SK-N-SH (cell line): ENCODE data around the gene ITGA8. TPM values are rescaled to one million over a fixed set of nuclear protein-coding genes. Genes with fewer than 3 reads are reported as not detected.

Source experiments
- CTCF ChIA-PET: fragments of 300-600, 350-600 bp; formaldehyde crosslinking; extraction: SDS; loops from one replicate; lab custom pipeline; 2021; lab: Yijun Ruan, JAX
- POLR2A ChIA-PET: fragments of 350-600 bp; sonication (Branson Sonifier 250); formaldehyde crosslinking; extraction: SDS; loops from one replicate; lab custom pipeline; 2020; ENCODE audit warnings: antibody characterized with exemption, inconsistent platforms; lab: Yijun Ruan, JAX
- DNase-seq: peaks from one replicate; pipeline ENCODE4 v3.0.0; 2012
- H2AFZ ChIP-seq: fragments of 200-600 bp; sonication (generic); 2 replicates; pipeline ENCODE4 v1.8.1; 2016; ENCODE audit warnings: antibody characterized with exemption, mild to moderate bottlenecking, low read depth
- H3F3A ChIP-seq: fragments of 200-600 bp; sonication (generic); replicated peaks from 2 replicates; pipeline ENCODE3; 2016; ENCODE audit warnings: antibody characterized with exemption, mild to moderate bottlenecking; ENCODE audit not compliant: insufficient read depth
- H3K27ac ChIP-seq, 2 experiments: fragments of 200-500 bp in 1 of 2; fragments of 200-600 bp in 1 of 2; sonication (Bioruptor generic) in 1 of 2; sonication (generic), shearing (Covaris generic) in 1 of 2; 2 replicates each; pipeline versions ENCODE4 v1.5.1 to v1.6.1; 2014 to 2016; ENCODE audit warnings: low read depth in 2 of 2, inconsistent platforms in 1 of 2, low read length in 1 of 2, mild to moderate bottlenecking in 1 of 2, mixed read lengths in 1 of 2
- H3K27me3 ChIP-seq: fragments of 200-600 bp; sonication (generic), shearing (Covaris generic); 2 replicates; pipeline ENCODE4 v1.6.1; 2016; ENCODE audit warnings: mixed run types; ENCODE audit not compliant: insufficient read depth
- H3K36me3 ChIP-seq, 2 experiments: fragments of 200-500 bp in 1 of 2; fragments of 200-600 bp in 1 of 2; sonication (Bioruptor generic) in 1 of 2; sonication (generic) in 1 of 2; replicated peaks in 1 of 2; 2 replicates each; pipeline versions ENCODE3 to v1.5.1; 2014 to 2016; ENCODE audit warnings: low read length in 1 of 2, mild to moderate bottlenecking in 1 of 2; ENCODE audit not compliant: insufficient read depth in 2 of 2, control insufficient read depth in 1 of 2
- H3K4me1 ChIP-seq, 2 experiments: fragments of 200-500 bp in 1 of 2; fragments of 200-600 bp in 1 of 2; sonication (Bioruptor generic) in 1 of 2; sonication (generic), shearing (Covaris generic) in 1 of 2; 2 replicates each; pipeline versions ENCODE4 v1.5.1 to v1.6.1; 2014 to 2016; ENCODE audit warnings: low read depth in 1 of 2, low read length in 1 of 2, mixed run types in 1 of 2; ENCODE audit not compliant: insufficient read depth in 2 of 2, control insufficient read depth in 1 of 2
- H3K4me2 ChIP-seq: fragments of 200-600 bp; sonication (generic), shearing (Covaris generic); 2 replicates; pipeline ENCODE4 v1.6.1; 2017; ENCODE audit warnings: mixed run types
- H3K4me3 ChIP-seq, 2 experiments: fragments of 200-500 bp in 1 of 2; fragments of 200-600 bp in 1 of 2; sonication (Bioruptor generic) in 1 of 2; sonication (generic), shearing (Covaris generic) in 1 of 2; 2 replicates each; pipeline versions ENCODE4 v1.5.1 to v1.8.1; 2014 to 2016; ENCODE audit warnings: low read depth in 2 of 2, inconsistent platforms in 1 of 2, low read length in 1 of 2, mild to moderate bottlenecking in 1 of 2, mixed read lengths in 1 of 2, moderate library complexity in 1 of 2
- H3K79me2 ChIP-seq: fragments of 200-600 bp; sonication (generic); 2 replicates; pipeline ENCODE4 v1.8.1; 2017; ENCODE audit warnings: mild to moderate bottlenecking; ENCODE audit not compliant: insufficient read depth
- H3K9ac ChIP-seq: fragments of 200-600 bp; sonication (generic); 2 replicates; pipeline ENCODE4 v1.6.1; 2017; ENCODE audit warnings: mixed run types
- H3K9me2 ChIP-seq: fragments of 200-600 bp; sonication (generic); 2 replicates; pipeline ENCODE4 v1.6.1; 2017; ENCODE audit warnings: mixed run types
- H3K9me3 ChIP-seq: fragments of 200-600 bp; sonication (generic); 2 replicates; pipeline ENCODE4 v1.6.1; 2017; ENCODE audit warnings: mixed run types, mild to moderate bottlenecking, moderate library complexity
- H4K20me1 ChIP-seq: fragments of 200-600 bp; sonication (generic); 2 replicates; pipeline ENCODE4 v1.6.1; 2017; ENCODE audit warnings: mild to moderate bottlenecking, mixed run types; ENCODE audit not compliant: insufficient read depth
- ELF1 ChIP-seq: IDR thresholded peaks from 2 replicates; pipeline ENCODE4 v1.4.0; 2012
- EP300 ChIP-seq, 2 experiments: IDR thresholded peaks; 2 replicates each; pipeline versions ENCODE4 v1.4.0 to v1.6.1; 2012; ENCODE audit warnings: borderline replicate concordance in 1 of 2, low read depth in 1 of 2, low read length in 1 of 2
- FOXJ3 ChIP-seq: sonication (generic); formaldehyde crosslinking; IDR thresholded peaks from 2 replicates; pipeline ENCODE4 v1.5.1; 2020; ENCODE audit warnings: mild to moderate bottlenecking, missing genetic modification reagents
- GABPA ChIP-seq: IDR thresholded peaks from 2 replicates; pipeline ENCODE4 v1.4.0; 2012; ENCODE audit warnings: low read depth, mild to moderate bottlenecking
- GATA2 ChIP-seq: sonication (generic); formaldehyde crosslinking; IDR thresholded peaks from 2 replicates; pipeline ENCODE4 v1.5.0; 2020; ENCODE audit warnings: mild to moderate bottlenecking, missing genetic modification reagents
- IRF3 ChIP-seq: fragments of 150-350 bp; IDR thresholded peaks from 2 replicates; pipeline ENCODE4 v1.6.1; 2016; ENCODE audit warnings: mild to moderate bottlenecking, low read depth, low read length
- MAX ChIP-seq: IDR thresholded peaks from 2 replicates; pipeline ENCODE4 v1.4.0; 2012; ENCODE audit warnings: low read depth
- MXI1 ChIP-seq: IDR thresholded peaks from 2 replicates; pipeline ENCODE4 v1.6.1; 2012; ENCODE audit warnings: mild to moderate bottlenecking, low read depth, low read length, improper control_type of control experiment
- NRF1 ChIP-seq: IDR thresholded peaks from 2 replicates; pipeline ENCODE4 v1.6.1; 2012; ENCODE audit warnings: low read depth, mild to moderate bottlenecking, low read length
- POLR2AphosphoS5 ChIP-seq: IDR thresholded peaks from 2 replicates; pipeline ENCODE4 v1.6.1; 2012; ENCODE audit warnings: low read depth, low read length
- RCOR1 ChIP-seq: fragments of 150-350 bp; IDR thresholded peaks from 2 replicates; pipeline ENCODE4 v1.6.1; 2017; ENCODE audit warnings: antibody characterized with exemption, low read length
- REST ChIP-seq: IDR thresholded peaks from 2 replicates; pipeline ENCODE4 v1.6.1; 2012; ENCODE audit warnings: mild to moderate bottlenecking, low read depth, low read length, moderate library complexity
- RXRA ChIP-seq: IDR thresholded peaks from 2 replicates; pipeline ENCODE4 v1.4.0; 2012; ENCODE audit warnings: low read depth, mild to moderate bottlenecking, borderline replicate concordance
- SIN3A ChIP-seq: IDR thresholded peaks from 2 replicates; pipeline ENCODE4 v1.6.1; 2012; ENCODE audit warnings: low read depth, mild to moderate bottlenecking, low read length, moderate library complexity, borderline replicate concordance
- SMC3 ChIP-seq: IDR thresholded peaks from 2 replicates; pipeline ENCODE4 v1.6.1; 2012; ENCODE audit warnings: low read depth, low read length, improper control_type of control experiment
- TCF12 ChIP-seq: IDR thresholded peaks from 2 replicates; pipeline ENCODE4 v1.4.0; 2012
- TEAD4 ChIP-seq: IDR thresholded peaks from 2 replicates; pipeline ENCODE4 v1.4.0; 2012; ENCODE audit warnings: mild to moderate bottlenecking, borderline replicate concordance; ENCODE audit not compliant: insufficient read depth
- USF1 ChIP-seq: IDR thresholded peaks from 2 replicates; pipeline ENCODE4 v1.4.0; 2012; ENCODE audit warnings: low read depth, borderline replicate concordance
- USF2 ChIP-seq: fragments of 150-350 bp; IDR thresholded peaks from 2 replicates; pipeline ENCODE4 v1.6.1; 2017; ENCODE audit warnings: antibody characterized with exemption, low read length, low read depth, borderline replicate concordance
- WGBS: methylation state at CpG from one replicate; pipeline ENCODE4 v1.1.6; 2017; ENCODE audit warnings: low lambda C conversion rate; 5-methylcytosine and 5-hydroxymethylcytosine counted together
- polyA plus RNA-seq, 3 experiments: library from polyadenylated mRNA; depleted of rRNA; stranded (reverse); fragments of >200 nt; gene quantifications; 2 replicates each; pipeline ENCODE4 v1.2.3, GENCODE V29; 2012

ITGA8 gene
- polyA plus RNA-seq, 1 of the 3 experiments (the other 2 are of a cell fraction): not detected

- ChIA-PET CTCF (no interaction called here), POLR2A (no interaction called here)
- 32% methylated on average over 2 of the region's 2 CpGs for WGBS
- Histone ChIP-seq H4K20me1 (no peaks in the 10 kb centered on the region), H3K79me2 (no peaks in the 10 kb centered on the region), H3K4me1 (no peaks in the 10 kb centered on the region), H3K36me3 (no peaks in the 10 kb centered on the region), H3K9ac (no peak overlapping the region), H3K27me3 (no peaks in the 10 kb centered on the region), H3K9me3 (no peaks in the 10 kb centered on the region), H3K4me2 (no peak overlapping the region), H3K4me3 (no peak overlapping the region), H3F3A (no peaks in the 10 kb centered on the region), H3K27ac (no peak overlapping the region), H2AFZ (no peak overlapping the region), H3K9me2 (no peaks in the 10 kb centered on the region)
- DNase-seq: no peak
- TF ChIP-seq SIN3A (no peak), POLR2AphosphoS5 (no peak), TCF12 (no peak), IRF3 (no peak), ELF1 (no peak), GATA2 (CRISPR knock-in tag) (no peak), GABPA (no peak), MXI1 (no peak), MAX (no peak), NRF1 (no peak), SMC3 (no peak), USF2 (no peak), EP300 (IDR thresholded peaks at IDR 0.05; ENCODE audit: borderline replicate concordance in 1 of 2, low read depth in 1 of 2, low read length in 1 of 2) (no peak), RXRA (no peak), USF1 (no peak), FOXJ3 (CRISPR knock-in tag) (no peak), RCOR1 (no peak), REST (no peak), TEAD4 (no peak)
Observed at GRCh38 chr10:15591431-15591830, 128.3 kb downstream of the ITGA8 start.
